Lower lobe of right lung (tissue), 2 donors: ENCODE results near the gene SPCS3. TPM values are rescaled to one million over a fixed set of nuclear protein-coding genes. Genes with fewer than 3 reads are reported as not detected.

ENCODE experiments used
- ATAC-seq, 2 donors: fragments of 200-7000 bp; cut with Tn5 transposase; one replicate each; pipeline ENCODE4 v1.9.1; 2020 to 2022; ENCODE audit warnings: mild to moderate bottlenecking in 2 of 2, moderate library complexity in 2 of 2
- DNase-seq: peaks from one replicate; pipeline ENCODE4 v3.0.0-alpha.2; 2020
- H3K27ac ChIP-seq: fragments of 200-600 bp; one replicate; pipeline ENCODE4 v1.8.0; 2022
- H3K27me3 ChIP-seq: fragments of 200-600 bp; one replicate; pipeline ENCODE4 v1.8.0; 2022; ENCODE audit warnings: low read depth
- H3K36me3 ChIP-seq: fragments of 200-600 bp; one replicate; pipeline ENCODE4 v1.8.0; 2022; ENCODE audit warnings: mild to moderate bottlenecking
- H3K4me1 ChIP-seq: fragments of 200-600 bp; one replicate; pipeline ENCODE4 v1.8.0; 2022
- H3K4me3 ChIP-seq: fragments of 200-600 bp; one replicate; pipeline ENCODE4 v1.8.0; 2022; ENCODE audit warnings: mild to moderate bottlenecking
- H3K9me3 ChIP-seq: fragments of 200-600 bp; one replicate; pipeline ENCODE4 v1.8.0; 2022
- intact Hi-C: fragments of 100-400 bp; cut with DNase I; formaldehyde crosslinking; loops from one replicate; pipeline ENCODE4 v1.11.0; 2022
- total RNA-seq: library from RNA; stranded (reverse); fragmentation: NEBNext Ultra II Directional; extraction: Animal tissue kit (Norgen Biotek cat#: 25700); gene quantifications from one replicate; pipeline ENCODE4 v1.2.1, GENCODE V29; 2021
- TF ChIP-seq, protein P1 (sequence below): fragments of 200-600 bp; IDR thresholded peaks from one replicate; pipeline ENCODE4 v1.8.0; 2022; ENCODE audit warnings: antibody characterized with exemption, mild to moderate bottlenecking
- donor health status: DM: no; HTN: yes; CAD: no; lungs with severe emphysema.

The SPCS3 gene
- total RNA-seq, 1 donor from 2014 or later: 129 TPM

DNA sequence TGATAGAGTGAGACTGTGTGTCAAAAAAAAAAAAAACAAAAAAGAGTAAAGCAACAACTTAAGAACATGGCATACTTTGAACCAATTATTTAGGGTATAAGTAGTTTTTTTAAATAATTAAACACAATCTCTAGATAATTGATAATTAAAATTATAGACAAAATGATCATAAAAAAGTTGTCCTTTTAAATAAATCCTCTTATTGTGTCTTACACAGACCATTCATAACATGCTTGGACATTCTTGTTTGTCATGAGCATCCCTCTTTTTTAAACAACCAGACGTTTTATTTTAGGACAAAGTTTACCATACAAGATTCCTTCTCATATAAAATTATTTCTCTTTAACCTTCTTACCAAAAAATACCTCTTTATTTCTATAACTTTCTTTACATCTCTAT is 35.1 kb downstream of the SPCS3 start:
- ATAC-seq: no peak
- TF ChIP-seq, protein P1, sequence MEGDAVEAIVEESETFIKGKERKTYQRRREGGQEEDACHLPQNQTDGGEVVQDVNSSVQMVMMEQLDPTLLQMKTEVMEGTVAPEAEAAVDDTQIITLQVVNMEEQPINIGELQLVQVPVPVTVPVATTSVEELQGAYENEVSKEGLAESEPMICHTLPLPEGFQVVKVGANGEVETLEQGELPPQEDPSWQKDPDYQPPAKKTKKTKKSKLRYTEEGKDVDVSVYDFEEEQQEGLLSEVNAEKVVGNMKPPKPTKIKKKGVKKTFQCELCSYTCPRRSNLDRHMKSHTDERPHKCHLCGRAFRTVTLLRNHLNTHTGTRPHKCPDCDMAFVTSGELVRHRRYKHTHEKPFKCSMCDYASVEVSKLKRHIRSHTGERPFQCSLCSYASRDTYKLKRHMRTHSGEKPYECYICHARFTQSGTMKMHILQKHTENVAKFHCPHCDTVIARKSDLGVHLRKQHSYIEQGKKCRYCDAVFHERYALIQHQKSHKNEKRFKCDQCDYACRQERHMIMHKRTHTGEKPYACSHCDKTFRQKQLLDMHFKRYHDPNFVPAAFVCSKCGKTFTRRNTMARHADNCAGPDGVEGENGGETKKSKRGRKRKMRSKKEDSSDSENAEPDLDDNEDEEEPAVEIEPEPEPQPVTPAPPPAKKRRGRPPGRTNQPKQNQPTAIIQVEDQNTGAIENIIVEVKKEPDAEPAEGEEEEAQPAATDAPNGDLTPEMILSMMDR: no peak
- Histone ChIP-seq H3K9me3 (no peaks in the 10 kb centered on the region), H3K36me3 (no peaks in the 10 kb centered on the region), H3K4me1 (no peaks in the 10 kb centered on the region), H3K27ac (no peak overlapping the region), H3K27me3 (no peaks in the 10 kb centered on the region), H3K4me3 (no peak overlapping the region)
- DNase-seq: no peak
- intact Hi-C loops: no loop called here

DNA sequence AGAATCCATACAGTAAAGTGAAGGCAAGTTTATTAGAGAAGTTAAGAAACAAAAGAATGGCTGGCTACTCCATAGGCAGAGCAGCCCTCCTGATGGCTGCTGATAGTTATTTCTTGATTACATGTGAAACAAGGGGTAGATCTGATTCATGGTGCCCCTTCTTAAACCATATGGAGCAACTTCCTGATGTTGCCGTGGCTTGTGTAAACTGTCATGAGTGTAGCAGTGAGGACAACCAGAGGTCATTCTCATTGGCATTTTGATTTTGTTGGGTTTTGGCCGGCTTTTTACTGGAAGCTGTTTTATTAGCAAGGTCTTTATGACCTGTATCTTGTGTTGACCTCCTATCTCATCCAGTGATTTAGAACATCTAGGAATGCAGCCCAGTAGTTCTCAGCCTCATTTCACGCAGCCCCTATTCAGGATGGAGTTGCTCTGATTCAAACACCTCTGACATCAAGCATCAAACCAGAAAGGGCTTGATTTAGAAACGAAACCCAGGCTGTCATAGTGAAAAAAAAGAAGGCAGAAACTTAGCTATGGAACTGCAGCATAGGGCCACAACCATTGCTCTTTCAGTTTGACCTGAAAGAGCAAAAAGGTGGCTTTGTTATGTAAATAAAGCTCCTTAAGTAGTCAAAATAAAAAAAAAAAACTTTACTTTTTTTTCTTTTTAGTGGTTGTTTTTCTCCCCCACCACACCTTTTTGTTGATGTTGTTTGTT is 37.8 kb downstream of the SPCS3 start:
- H3K9me3 ChIP-seq: no peaks in the 10 kb centered on the region
- no peak for DNase-seq
- no peak overlapping the region for H3K27ac ChIP-seq
- no peaks in the 10 kb centered on the region for H3K27me3 ChIP-seq
- H3K4me1 ChIP-seq: no peaks in the 10 kb centered on the region
- TF ChIP-seq, protein P1: no peak
- no peak overlapping the region for H3K4me3 ChIP-seq
- no peaks in the 10 kb centered on the region for H3K36me3 ChIP-seq
- ATAC-seq: no peak
- intact Hi-C loops: no loop called here

DNA sequence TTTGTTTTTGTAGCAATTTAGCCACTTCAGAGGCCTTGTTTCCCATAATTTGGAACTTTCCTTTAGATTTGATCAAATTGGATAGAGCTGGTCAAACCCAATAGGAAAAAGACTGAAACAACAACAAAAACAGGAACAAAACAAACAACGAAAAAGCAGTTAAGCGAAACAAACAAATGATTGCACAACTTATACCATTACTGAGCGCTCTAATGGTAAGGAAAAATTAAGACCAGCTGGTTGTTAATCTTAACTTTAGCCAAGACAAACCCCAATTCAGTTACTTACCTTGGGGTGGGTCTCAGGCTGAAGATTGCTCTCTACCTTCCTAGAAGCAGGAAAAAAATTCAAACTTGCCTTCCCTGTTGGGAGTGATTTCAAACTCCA is 38.3 kb downstream of the SPCS3 start:
- no peak for DNase-seq
- no peaks in the 10 kb centered on the region for H3K36me3 ChIP-seq
- no peak overlapping the region for H3K4me3 ChIP-seq
- no peak for ATAC-seq
- H3K27me3 ChIP-seq: no peaks in the 10 kb centered on the region
- TF ChIP-seq, protein P1: no peak
- H3K9me3 ChIP-seq: no peaks in the 10 kb centered on the region
- intact Hi-C loops: no loop called here
- H3K27ac ChIP-seq: no peak overlapping the region
- no peaks in the 10 kb centered on the region for H3K4me1 ChIP-seq

- intact Hi-C loops: no loop called here
- DNase-seq: no peak
- Histone ChIP-seq H3K27ac (no peak overlapping the region), H3K4me1 (no peaks in the 10 kb centered on the region), H3K4me3 (no peak overlapping the region), H3K9me3 (no peaks in the 10 kb centered on the region), H3K27me3 (no peaks in the 10 kb centered on the region), H3K36me3 (no peaks in the 10 kb centered on the region)
- TF ChIP-seq, protein P1: no peak
- no peak for ATAC-seq
Observed at GRCh38 chr4:176359590-176359989, 39.8 kb downstream of the SPCS3 start.

DNA sequence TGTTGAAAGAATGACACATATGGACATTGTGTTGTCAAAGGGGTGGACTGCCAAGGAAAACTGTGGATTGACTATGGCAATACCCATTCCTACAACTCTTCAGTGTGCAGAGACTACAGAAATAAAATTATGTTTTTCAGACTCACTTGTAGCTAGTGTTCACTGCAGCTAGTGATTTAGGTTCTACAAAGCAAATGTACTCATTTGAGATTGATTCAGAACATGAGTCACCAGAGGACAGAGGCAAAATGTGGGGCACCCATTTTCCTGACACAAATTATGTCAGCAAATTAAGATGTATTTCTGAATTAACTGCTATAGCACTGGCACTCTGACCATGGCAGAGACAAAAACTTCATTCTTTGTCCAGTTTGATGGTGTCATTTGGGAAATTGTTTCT is 40.7 kb downstream of the SPCS3 start:
- ATAC-seq (no peak), DNase-seq (no peak)
- no peak overlapping the region for H3K27ac ChIP-seq
- no peak overlapping the region for H3K4me3 ChIP-seq
- no peaks in the 10 kb centered on the region for H3K9me3 ChIP-seq
- H3K4me1 ChIP-seq: no peaks in the 10 kb centered on the region
- intact Hi-C loops: no loop called here
- H3K27me3 ChIP-seq: no peaks in the 10 kb centered on the region
- no peaks in the 10 kb centered on the region for H3K36me3 ChIP-seq
- TF ChIP-seq, protein P1: no peak
